IPS DF 6.9 (cell line): Measurements from ENCODE around the gene CACTIN.

Source experiments
- DNase-seq: peaks from one replicate; pipeline ENCODE4 v3.0.0-alpha.2; 2013; ENCODE audit warnings: low read depth, low spot score
- H3K27ac ChIP-seq: one replicate; pipeline ENCODE4 v1.5.1; 2013; ENCODE audit warnings: low read length, control low read depth
- H3K27me3 ChIP-seq: 2 replicates; pipeline ENCODE4 v1.6.1; 2013; ENCODE audit warnings: mild to moderate bottlenecking, low read length; ENCODE audit not compliant: control insufficient read depth, insufficient read depth
- H3K36me3 ChIP-seq: 2 replicates; pipeline ENCODE4 v1.6.1; 2013; ENCODE audit warnings: low read length; ENCODE audit not compliant: control insufficient read depth, insufficient read depth
- H3K4me1 ChIP-seq: 2 replicates; pipeline ENCODE4 v1.6.1; 2013; ENCODE audit warnings: low read length; ENCODE audit not compliant: control insufficient read depth, insufficient read depth
- H3K4me3 ChIP-seq: 2 replicates; pipeline ENCODE4 v1.5.1; 2013; ENCODE audit warnings: mild to moderate bottlenecking, low read length
- H3K9me3 ChIP-seq: 2 replicates; pipeline ENCODE4 v1.6.1; 2013; ENCODE audit warnings: low read length, inconsistent platforms; ENCODE audit not compliant: control insufficient read depth, insufficient read depth
- WGBS: extraction: QIAGEN DNeasy Blood & Tissue Kit; methylation state at CpG from one replicate; pipeline ENCODE4 v1.1.7; 2013; ENCODE audit warnings: mixed read lengths, missing lambda C conversion rate; ENCODE audit not compliant: insufficient read length, insufficient coverage; 5-methylcytosine and 5-hydroxymethylcytosine counted together

The CACTIN gene

DNA sequence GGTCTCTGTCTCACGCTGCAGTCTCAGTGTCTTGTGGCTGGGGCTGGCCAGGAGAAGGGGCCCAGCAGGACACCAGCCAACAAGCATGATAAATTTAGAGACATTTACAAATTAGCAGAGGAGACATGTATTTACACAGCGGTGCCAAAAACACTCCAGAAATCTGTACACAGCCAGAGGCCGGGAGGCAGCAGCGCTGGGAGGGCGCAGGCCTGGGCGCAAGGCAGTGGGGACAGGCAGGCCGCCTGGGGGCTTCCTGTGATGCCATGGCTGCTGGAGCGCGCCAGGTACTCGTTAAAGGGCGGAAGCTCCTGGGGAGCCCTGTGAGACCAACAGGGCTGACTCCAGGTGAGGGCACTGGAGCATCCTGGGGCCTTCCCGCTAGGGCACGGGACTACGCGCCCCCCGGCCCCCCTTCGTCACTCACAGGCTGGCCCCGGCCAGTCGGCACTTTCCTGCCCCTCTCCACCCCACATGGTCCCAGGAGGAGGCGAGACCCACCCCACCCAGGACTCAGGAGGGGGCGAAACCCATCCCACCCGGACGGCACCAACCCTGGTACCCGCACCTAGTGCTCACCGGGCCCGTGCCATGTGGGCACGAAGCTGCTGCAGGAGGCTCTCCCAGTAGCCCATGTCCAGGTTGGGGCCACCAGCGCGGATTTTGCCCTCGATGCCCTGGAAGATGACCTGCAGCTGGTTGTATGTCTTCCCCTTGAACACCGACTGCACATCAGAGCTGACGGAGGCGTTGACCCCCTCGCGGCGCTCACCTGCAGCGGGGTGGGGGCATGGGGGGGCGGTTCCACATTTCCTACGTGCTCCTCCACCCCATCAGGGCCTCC is 12.6 kb downstream of the CACTIN start:
- Histone ChIP-seq H3K36me3 (peaks cover 18% of the 10 kb centered on the region), H3K27me3 (no peaks in the 10 kb centered on the region), H3K9me3 (no peaks in the 10 kb centered on the region), H3K27ac (no peak overlapping the region), H3K4me3 (no peak overlapping the region), H3K4me1 (no peaks in the 10 kb centered on the region; the same call in 1 of the 2 replicates)
- no CpG with 5 or more reads among the region's 39 CpGs for WGBS
- no peak for DNase-seq

DNA sequence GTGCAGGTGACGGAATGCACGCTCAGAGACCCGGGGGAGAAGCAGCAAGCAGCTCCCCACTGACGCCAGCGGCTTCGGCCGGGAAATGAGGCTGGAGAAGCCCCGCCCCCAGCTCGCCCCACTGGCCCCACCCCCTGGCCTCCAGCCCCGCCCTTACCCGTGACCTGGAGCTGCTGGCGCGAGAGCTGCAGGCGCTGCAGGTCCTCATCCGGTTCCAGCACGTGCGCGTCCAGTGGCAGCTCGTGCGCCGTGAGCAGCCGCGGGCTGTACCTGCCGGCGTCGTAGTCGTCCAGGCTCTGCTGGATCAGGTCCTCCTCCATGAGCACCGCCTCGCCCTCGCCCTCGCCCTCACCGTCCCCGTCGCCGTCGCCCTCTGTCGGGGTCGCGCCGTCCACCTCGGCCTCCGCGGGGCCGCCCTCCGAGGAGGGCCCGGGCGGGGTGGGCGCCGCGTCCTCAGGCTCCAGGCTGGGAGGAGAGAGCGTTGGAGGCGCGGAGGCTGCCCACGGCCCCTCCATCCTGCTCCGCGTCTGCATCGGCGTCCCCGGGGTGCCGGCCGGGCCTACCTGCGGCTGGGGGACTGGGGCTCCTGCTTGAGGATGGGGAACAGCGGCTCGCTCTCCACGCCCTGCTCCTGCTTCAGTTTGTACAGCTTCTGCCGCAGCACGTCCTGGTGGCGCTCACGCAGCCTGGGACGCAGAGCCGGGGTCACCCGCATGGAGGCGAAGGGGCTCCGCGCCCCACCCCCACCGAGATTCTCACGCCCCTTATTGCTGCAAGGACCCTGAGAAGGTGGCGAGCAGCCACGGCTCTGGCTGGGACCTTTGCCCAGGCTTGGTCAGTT is 13.5 kb downstream of the CACTIN start:
- Histone ChIP-seq H3K4me3 (no peak overlapping the region), H3K27ac (no peak overlapping the region), H3K9me3 (no peaks in the 10 kb centered on the region), H3K36me3 (peaks cover 18% of the 10 kb centered on the region), H3K27me3 (no peaks in the 10 kb centered on the region), H3K4me1 (no peaks in the 10 kb centered on the region)
- no peak for DNase-seq
- WGBS = no CpG with 5 or more reads among the region's 79 CpGs

DNA sequence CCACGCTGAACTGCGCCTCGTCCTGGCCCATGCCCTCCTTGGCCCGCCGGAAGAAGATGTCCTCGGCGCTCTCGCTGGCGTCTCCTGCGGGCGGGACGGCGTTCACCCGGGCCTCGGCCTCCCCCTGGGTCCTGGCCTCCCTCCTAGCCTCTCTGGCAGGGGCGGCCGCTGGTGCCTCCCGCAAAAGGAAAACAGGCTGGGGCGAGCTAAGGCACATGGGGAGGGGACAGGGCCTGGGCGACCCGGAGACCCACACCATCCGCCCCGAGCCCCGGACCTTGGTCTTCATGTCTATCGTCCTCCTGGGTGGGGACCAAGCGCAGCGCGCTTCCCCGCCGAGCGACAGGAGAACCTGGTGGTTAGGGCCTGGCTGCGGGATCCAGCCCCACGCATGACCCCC is 14.3 kb downstream of the CACTIN start:
- H3K4me1 ChIP-seq = no peaks in the 10 kb centered on the region
- no peak overlapping the region for H3K4me3 ChIP-seq
- no peaks in the 10 kb centered on the region for H3K9me3 ChIP-seq
- DNase-seq = no peak
- no peak overlapping the region for H3K27ac ChIP-seq
- WGBS = no CpG with 5 or more reads among the region's 33 CpGs
- H3K36me3 ChIP-seq = peaks cover 18% of the 10 kb centered on the region
- no peaks in the 10 kb centered on the region for H3K27me3 ChIP-seq

DNA sequence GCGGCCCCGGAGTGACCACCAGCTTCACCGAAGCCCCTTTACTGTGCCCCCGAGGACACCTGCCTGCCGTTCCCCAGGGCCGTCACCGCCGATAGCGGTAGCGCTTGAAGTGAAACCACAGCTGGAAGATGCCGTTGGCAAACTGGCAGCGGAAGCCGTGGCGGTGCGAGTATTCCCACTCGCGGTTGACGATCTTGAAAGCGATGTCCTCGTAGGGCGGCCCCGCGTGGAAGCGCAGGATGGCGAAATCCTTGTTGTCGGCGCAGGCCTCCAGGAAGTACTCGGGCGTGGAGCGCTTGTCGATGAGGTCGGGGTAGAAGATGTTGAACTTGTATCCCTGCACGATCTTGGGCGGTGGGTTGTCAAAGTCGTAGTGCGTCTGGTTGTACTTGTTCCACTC is 14.7 kb downstream of the CACTIN start:
- Histone ChIP-seq H3K4me3 (no peak overlapping the region), H3K27me3 (no peaks in the 10 kb centered on the region), H3K27ac (no peak overlapping the region), H3K4me1 (no peaks in the 10 kb centered on the region), H3K36me3 (peaks cover 18% of the 10 kb centered on the region), H3K9me3 (no peaks in the 10 kb centered on the region)
- WGBS = no CpG with 5 or more reads among the region's 36 CpGs
- no peak for DNase-seq

DNA sequence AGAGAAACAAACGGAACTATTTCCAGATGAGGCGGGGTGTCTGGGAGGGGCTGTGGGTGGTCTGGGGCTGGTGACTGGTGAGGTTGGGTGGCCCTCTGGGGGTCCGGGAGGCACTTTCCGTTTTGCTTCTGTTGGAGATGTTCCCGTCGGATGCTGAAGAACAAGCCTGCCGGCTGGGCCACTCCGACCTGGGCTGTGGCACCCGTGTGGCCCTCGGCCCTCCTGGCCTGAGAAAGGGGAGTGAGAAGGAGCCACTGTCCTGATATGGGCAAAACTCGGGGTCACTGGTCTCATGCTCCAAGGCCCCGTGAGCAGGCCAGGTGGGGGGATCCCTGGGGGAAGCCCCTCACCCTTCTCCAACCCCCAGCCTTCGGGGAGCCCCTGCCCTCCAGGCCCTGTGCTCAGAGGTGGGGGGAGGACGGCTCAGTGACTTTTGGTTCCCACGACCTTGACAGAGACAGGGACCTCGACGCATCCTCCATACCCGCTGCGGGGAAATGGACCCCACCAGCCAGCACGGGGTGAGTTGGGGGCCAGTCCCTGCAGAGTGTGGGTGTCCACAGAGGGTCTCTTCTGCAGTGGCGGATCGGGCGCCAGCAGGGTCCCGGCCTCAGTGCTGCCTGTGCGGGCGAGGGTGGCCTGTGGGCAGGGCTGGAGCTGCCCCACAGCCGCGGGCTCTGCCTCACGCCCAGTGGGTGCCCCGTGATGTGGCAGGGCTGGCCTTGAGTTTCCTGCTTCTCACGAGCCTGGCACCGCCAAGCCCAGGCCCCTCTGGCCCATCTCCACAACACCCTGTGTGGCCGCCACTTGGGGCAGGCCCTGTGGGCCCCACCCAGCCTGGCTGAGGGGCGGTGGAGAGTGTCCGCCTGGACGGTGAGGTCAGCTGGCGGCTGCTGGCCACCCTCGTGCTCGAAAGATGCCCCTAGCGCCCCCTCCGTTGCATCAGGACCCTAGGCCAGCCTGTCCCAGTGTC is 15.6 kb downstream of the CACTIN start:
- H3K36me3 ChIP-seq = peaks cover 18% of the 10 kb centered on the region
- no peaks in the 10 kb centered on the region for H3K27me3 ChIP-seq
- no CpG with 5 or more reads among the region's 41 CpGs for WGBS
- H3K9me3 ChIP-seq = no peaks in the 10 kb centered on the region
- no peaks in the 10 kb centered on the region for H3K4me1 ChIP-seq
- H3K4me3 ChIP-seq = no peak overlapping the region
- no peak for DNase-seq
- H3K27ac ChIP-seq = no peak overlapping the region

DNA sequence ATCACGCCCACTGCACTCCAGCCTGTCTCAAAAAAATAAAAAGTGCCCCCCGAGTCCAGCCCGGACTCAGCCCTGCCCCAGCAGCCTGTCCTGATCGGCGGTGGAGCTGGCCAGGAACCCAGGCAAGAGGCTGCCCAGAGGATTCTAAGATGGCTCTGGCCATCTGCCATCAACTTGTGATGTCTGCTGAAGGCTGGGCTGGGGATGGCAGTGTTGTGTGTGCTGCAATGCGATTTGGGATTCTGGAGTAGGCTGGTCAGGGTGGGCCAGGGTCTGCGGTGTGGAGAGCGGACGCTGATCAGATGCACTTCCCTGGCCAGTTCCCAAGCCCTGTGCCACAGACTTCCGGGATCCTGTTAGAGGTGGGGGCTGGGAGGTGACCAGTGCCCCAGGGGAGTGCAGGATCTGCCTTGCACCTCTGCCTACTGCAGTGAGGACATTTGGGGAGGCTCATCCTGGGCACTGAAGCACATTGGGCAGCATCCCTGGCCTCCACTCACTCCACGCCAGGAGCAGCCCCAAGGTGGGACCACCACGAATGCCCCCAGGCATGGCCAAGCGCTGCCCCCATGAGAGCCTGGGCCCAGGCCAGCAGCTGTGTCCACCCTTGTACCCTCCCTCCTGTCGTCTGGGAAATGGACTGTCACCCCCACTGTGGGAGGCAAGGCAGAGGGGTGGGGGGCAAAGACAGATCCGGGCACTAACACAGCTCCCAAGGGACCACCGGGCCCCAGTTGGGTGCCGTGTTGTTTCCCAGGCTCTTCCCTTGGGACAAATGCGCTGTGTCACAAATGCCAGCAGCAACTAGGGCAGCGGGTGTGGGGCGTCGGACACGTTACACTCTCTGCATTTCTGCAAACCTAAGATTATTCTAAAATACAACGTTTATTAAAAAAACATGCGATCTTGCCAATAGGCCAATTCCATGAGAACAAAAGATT is 16.5 kb downstream of the CACTIN start:
- Histone ChIP-seq H3K4me1 (no peaks in the 10 kb centered on the region), H3K27ac (no peak overlapping the region), H3K36me3 (peaks cover 13% of the 10 kb centered on the region), H3K4me3 (no peak overlapping the region), H3K9me3 (no peaks in the 10 kb centered on the region), H3K27me3 (peaks cover 3% of the 10 kb centered on the region; the same call in 1 of the 2 replicates)
- WGBS = no CpG with 5 or more reads among the region's 24 CpGs
- no peak for DNase-seq

DNA sequence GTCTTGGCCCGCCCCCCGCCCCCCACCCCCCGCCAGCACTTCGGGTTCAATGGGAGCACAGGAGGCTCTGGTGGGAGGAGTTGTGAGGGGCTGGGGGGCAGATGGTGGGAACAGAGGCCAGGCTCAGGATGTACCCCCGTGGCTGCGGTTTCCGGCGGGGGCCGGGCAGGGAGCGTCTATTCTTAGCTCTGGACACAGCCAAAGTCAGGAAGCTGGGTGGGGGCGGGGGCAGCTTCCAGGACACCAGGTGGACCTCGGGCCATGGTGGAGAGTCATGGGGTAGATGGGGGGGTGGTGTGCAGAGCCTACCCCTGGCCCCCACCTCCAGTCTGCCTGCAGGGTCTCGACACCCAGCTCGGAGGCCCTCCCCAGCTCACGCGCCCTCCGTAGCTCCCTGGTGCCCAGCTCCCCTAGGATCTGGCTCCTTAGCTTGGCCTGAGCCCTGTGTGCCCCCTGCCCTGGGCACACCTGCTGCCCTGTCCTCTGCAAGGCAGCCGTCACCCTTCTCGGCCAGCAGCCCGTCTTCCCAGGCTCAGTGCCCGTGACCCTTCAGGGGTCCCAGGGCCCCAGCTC is 17.8 kb downstream of the CACTIN start:
- Histone ChIP-seq H3K27ac (no peak overlapping the region), H3K4me1 (no peaks in the 10 kb centered on the region), H3K4me3 (no peak overlapping the region), H3K36me3 (peaks cover 13% of the 10 kb centered on the region), H3K27me3 (peaks cover 3% of the 10 kb centered on the region; the same call in 1 of the 2 replicates), H3K9me3 (no peaks in the 10 kb centered on the region)
- WGBS = no CpG with 5 or more reads among the region's 21 CpGs
- DNase-seq = no peak

DNA sequence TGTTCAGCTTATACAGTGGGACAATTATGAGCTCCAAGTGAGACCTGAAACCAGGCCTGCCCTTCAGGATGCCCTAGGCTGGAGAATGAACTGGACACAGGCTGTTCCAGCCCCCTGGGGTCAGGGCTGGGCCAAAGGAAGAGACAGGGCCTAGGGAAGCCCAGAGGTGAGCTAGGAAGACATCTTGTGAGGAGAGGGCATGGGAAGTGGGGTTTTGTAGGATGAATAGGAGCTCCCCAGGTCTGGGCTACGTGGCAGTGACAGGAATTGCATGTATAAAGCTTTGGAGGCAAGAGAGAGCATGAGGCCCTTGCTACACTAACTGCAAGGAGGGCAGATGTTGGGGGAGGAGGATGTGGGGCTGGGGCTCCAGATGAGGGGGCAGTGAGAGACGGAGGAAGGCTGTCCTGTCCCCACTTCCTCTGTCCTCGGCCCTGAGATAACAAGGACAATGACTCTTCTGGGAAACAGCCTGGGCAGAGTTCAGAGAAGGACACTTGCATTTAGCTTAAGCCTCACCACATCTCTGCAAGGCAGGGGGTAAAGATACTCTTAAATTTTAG is 18.4 kb downstream of the CACTIN start:
- Histone ChIP-seq H3K36me3 (peaks cover 13% of the 10 kb centered on the region), H3K9me3 (no peaks in the 10 kb centered on the region), H3K4me1 (no peaks in the 10 kb centered on the region), H3K27ac (no peak overlapping the region), H3K4me3 (no peak overlapping the region), H3K27me3 (peaks cover 3% of the 10 kb centered on the region; the same call in 1 of the 2 replicates)
- WGBS = no CpG with 5 or more reads among the region's 3 CpGs
- no peak for DNase-seq
